PC-9 (cell line): ENCODE results near the gene CD300A. TPM values are rescaled to one million over a fixed set of nuclear protein-coding genes. Genes with fewer than 3 reads are reported as not detected.

Experiments used
- BruUV-seq: library from RNA; stranded (reverse); fragments of 400-500 nt; replicated peaks from 2 replicates; lab custom pipeline; 2021; lab: Mats Ljungman, UMichigan
- CTCF ChIA-PET: fragments of 300-600 bp; sonication (Branson Sonifier 250); formaldehyde crosslinking; loops from one replicate; lab custom pipeline; 2022; ENCODE audit warnings: antibody characterized with exemption; lab: Charles Lee
- POLR2A ChIA-PET: fragments of 300-600 bp; sonication (Branson Sonifier 250); formaldehyde crosslinking; loops from one replicate; lab custom pipeline; 2022; ENCODE audit warnings: antibody characterized with exemption; ENCODE audit not compliant: unreplicated experiment; lab: Charles Lee
- DNase-seq, 2 experiments: peaks; one replicate each; pipeline versions ENCODE4 v3.0.0 to v3.0.0-alpha.2; 2015 to 2022; ENCODE audit warnings: mixed read lengths in 1 of 2
- H2AFZ ChIP-seq: fragments of 200-600 bp; sonication (generic); 2 replicates; pipeline ENCODE4 v1.8.1; 2017; ENCODE audit warnings: antibody characterized with exemption
- H3F3A ChIP-seq: fragments of 200-600 bp; sonication (generic); 2 replicates; pipeline ENCODE4 v1.8.1; 2017; ENCODE audit warnings: antibody characterized with exemption, mild to moderate bottlenecking, low read depth; ENCODE audit not compliant: insufficient read depth
- H3K27ac ChIP-seq: fragments of 200-600 bp; sonication (generic); 2 replicates; pipeline ENCODE4 v1.6.1; 2016; ENCODE audit warnings: mixed run types
- H3K27me3 ChIP-seq: fragments of 200-600 bp; sonication (generic); 2 replicates; pipeline ENCODE4 v1.6.1; 2016; ENCODE audit warnings: low read depth, mixed run types; ENCODE audit not compliant: insufficient read depth
- H3K36me3 ChIP-seq: fragments of 200-600 bp; sonication (generic); 2 replicates; pipeline ENCODE4 v1.6.1; 2016; ENCODE audit warnings: low read depth, mixed run types
- H3K4me1 ChIP-seq: fragments of 200-600 bp; sonication (generic); replicated peaks from 2 replicates; pipeline ENCODE4 v1.6.1; 2016; ENCODE audit warnings: mixed run types; ENCODE audit not compliant: insufficient read depth
- H3K4me2 ChIP-seq: fragments of 200-600 bp; sonication (generic); 2 replicates; pipeline ENCODE4 v1.6.1; 2017; ENCODE audit warnings: mixed run types
- H3K4me3 ChIP-seq: fragments of 200-600 bp; sonication (generic); 2 replicates; pipeline ENCODE4 v1.6.1; 2016; ENCODE audit warnings: mixed run types
- H3K79me2 ChIP-seq: fragments of 200-600 bp; sonication (generic); 2 replicates; pipeline ENCODE4 v1.6.1; 2017; ENCODE audit warnings: low read depth, mixed run types
- H3K9me2 ChIP-seq: fragments of 200-600 bp; sonication (generic); 2 replicates; pipeline ENCODE4 v1.8.1; 2017; ENCODE audit warnings: mild to moderate bottlenecking; ENCODE audit not compliant: insufficient read depth
- H3K9me3 ChIP-seq: fragments of 200-600 bp; sonication (generic); 2 replicates; pipeline ENCODE4 v1.8.1; 2016; ENCODE audit warnings: low read depth; ENCODE audit not compliant: insufficient read depth
- H4K20me1 ChIP-seq: fragments of 200-600 bp; sonication (generic); 2 replicates; pipeline ENCODE4 v1.8.1; 2017; ENCODE audit not compliant: insufficient read depth
- EZH2 ChIP-seq: fragments of 200-600 bp; sonication (generic); IDR thresholded peaks from 2 replicates; pipeline ENCODE4 v1.8.0; 2017; ENCODE audit warnings: antibody characterized with exemption, low read depth
- intact Hi-C: fragments of 100-400 bp; cut with micrococcal nuclease; formaldehyde crosslinking; loops from one replicate; pipeline ENCODE4 v1.10.0; 2022; ENCODE audit not compliant: unreplicated experiment
- total RNA-seq: library from RNA; stranded (reverse); gene quantifications from 2 replicates; pipeline ENCODE4 v1.2.3, GENCODE V29; 2021
- TF ChIP-seq, protein P1 (sequence below): fragments of 200-600 bp; sonication (generic); conservative IDR thresholded peaks from 2 replicates; pipeline ENCODE4 v1.6.1; 2017; ENCODE audit warnings: mixed run types, antibody characterized with exemption, mild to moderate bottlenecking, moderate library complexity

Gene CD300A
- total RNA-seq, 1 experiment from 2014 or later = not detected

DNA sequence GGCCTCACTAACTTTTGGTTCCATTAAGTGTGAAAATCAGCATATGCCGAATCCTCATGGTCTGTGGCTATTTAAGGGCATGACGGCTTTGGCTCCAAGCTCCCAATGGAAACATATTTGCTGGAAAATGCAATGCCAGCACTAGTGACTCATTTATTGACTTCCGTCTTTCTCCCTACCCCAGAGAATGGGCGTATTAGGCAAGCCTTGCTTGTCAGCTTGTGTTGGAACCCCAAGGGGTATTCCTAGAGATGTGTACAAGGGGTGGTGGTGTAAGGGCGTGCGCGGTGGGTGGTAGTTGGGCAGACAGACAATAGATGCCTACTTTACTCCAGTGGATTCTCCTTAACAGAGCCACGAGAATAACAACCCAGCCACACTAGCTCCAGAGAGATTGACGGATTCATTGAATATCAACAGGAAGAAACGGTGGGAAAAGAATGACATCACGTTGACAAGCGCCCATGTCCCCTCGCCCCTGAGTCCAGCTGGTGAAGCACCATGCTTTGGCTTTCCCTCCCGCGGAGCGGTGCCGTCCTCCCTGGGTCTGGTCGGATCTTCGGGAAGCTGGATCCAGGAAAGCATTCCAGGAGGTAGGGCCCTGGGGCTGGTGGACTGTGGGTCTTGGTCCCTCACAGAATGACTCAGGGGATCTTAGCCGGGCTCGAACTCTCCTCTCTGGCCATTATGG lies 54.5 kb downstream of the CD300A start:
- DNase-seq = no peak
- BruUV-seq = no TSS peak
- intact Hi-C loops = no loop called here

DNA sequence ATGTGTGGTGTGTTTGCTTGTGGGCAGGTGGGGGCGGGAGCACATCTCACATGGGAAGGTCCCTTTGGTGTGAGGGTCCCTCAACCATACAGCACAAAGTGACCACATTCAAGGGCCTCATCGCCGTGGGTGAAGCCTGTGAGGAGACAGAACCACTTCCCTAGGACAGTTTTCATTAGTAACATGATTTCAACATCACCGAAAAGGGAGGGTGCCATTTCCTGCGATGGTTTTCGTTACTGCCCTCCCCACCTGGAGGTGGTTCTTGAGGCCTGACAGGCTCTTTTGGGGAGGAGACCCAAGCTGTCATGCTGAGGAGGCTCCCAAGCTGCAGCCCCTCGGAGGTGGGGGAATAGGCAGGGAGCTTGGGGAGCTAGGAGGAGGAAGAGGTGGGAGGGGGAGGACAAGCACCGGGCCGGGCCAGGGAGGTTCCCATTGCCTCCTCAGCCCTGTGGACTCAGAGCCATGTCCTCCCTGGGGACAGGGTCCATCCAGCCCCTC lies 55.3 kb downstream of the CD300A start:
- POLR2A ChIA-PET = no interaction called here
- no TSS peak for BruUV-seq

More for the DNA sequence above, 54.5 kb downstream of the CD300A start:
- TF ChIP-seq, protein P1, sequence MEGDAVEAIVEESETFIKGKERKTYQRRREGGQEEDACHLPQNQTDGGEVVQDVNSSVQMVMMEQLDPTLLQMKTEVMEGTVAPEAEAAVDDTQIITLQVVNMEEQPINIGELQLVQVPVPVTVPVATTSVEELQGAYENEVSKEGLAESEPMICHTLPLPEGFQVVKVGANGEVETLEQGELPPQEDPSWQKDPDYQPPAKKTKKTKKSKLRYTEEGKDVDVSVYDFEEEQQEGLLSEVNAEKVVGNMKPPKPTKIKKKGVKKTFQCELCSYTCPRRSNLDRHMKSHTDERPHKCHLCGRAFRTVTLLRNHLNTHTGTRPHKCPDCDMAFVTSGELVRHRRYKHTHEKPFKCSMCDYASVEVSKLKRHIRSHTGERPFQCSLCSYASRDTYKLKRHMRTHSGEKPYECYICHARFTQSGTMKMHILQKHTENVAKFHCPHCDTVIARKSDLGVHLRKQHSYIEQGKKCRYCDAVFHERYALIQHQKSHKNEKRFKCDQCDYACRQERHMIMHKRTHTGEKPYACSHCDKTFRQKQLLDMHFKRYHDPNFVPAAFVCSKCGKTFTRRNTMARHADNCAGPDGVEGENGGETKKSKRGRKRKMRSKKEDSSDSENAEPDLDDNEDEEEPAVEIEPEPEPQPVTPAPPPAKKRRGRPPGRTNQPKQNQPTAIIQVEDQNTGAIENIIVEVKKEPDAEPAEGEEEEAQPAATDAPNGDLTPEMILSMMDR = no peak
- TF ChIP-seq EZH2 = no peak; the same call in 1 of the 2 replicates
- H4K20me1 ChIP-seq = no peaks in the 10 kb centered on the region
- H3K9me3 ChIP-seq = no peaks in the 10 kb centered on the region
- no peaks in the 10 kb centered on the region for H3F3A ChIP-seq
- no peaks in the 10 kb centered on the region for H3K36me3 ChIP-seq
- H2AFZ ChIP-seq = no peak overlapping the region
- no peaks in the 10 kb centered on the region for H3K79me2 ChIP-seq
- no peak overlapping the region for H3K4me2 ChIP-seq
- no peak overlapping the region for H3K27ac ChIP-seq
- no peak overlapping the region for H3K4me3 ChIP-seq
- peaks cover 80% of the 10 kb centered on the region for H3K27me3 ChIP-seq
- H3K9me2 ChIP-seq = no peaks in the 10 kb centered on the region
- H3K4me1 ChIP-seq = no peaks in the 10 kb centered on the region
- POLR2A ChIA-PET = no interaction called here
- CTCF ChIA-PET = no interaction called here

DNA sequence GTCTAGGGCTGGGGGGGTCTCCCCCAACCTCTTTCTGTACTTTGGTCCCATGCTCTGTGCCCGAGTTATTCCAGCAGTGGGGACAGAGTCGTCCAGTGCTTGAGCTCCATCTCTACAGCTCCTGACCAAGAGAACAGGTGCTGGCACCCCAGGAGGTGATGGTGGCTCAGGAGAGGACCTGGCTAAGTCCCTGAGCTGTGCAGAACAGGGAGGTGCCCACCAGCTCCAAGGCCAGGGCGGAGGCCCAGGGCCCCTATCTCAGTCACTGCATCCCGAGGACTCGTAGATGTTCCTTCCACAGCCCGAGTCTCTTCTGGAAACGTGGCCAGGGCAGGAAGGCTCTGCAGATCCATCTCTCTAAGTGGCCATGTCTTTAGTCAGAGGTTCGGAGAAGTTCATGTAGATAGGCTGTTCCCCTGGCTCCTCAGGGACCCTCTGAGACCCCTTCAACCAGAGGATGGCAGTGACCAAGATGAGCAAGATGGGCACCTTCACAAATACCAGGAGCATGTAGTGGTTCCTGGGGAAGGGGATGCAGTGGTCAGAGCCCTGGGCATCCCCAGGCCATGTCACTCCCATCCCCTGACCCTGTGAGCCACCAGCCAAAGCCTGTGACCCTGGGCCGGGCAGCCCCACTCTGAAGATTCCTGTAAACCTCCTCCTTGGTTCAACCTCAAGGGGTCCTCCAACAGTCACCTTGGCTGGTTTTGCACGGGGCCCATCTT lies 56.1 kb downstream of the CD300A start:
- CTCF ChIA-PET = no interaction called here
- Histone ChIP-seq H3K4me1 (no peaks in the 10 kb centered on the region), H2AFZ (no peak overlapping the region), H3F3A (no peaks in the 10 kb centered on the region), H3K4me3 (no peak overlapping the region), H3K27ac (no peak overlapping the region), H3K9me2 (no peaks in the 10 kb centered on the region), H3K36me3 (no peaks in the 10 kb centered on the region), H4K20me1 (no peaks in the 10 kb centered on the region), H3K79me2 (no peaks in the 10 kb centered on the region), H3K4me2 (no peak overlapping the region), H3K27me3 (peaks cover 96% of the 10 kb centered on the region), H3K9me3 (no peaks in the 10 kb centered on the region)
- no peak for DNase-seq
- POLR2A ChIA-PET = no interaction called here
- intact Hi-C loops = no loop called here
- BruUV-seq = no TSS peak
- no peak for TF ChIP-seq EZH2
- TF ChIP-seq, protein P1 = no peak

More for the DNA sequence above, 55.3 kb downstream of the CD300A start:
- Histone ChIP-seq H3K4me1 (no peaks in the 10 kb centered on the region), H3F3A (no peaks in the 10 kb centered on the region), H3K27me3 (peaks cover 88% of the 10 kb centered on the region), H3K79me2 (no peaks in the 10 kb centered on the region), H3K4me2 (no peak overlapping the region), H3K9me2 (no peaks in the 10 kb centered on the region), H3K27ac (no peak overlapping the region), H3K9me3 (no peaks in the 10 kb centered on the region), H3K36me3 (no peaks in the 10 kb centered on the region), H2AFZ (no peak overlapping the region), H4K20me1 (no peaks in the 10 kb centered on the region), H3K4me3 (no peak overlapping the region)
- DNase-seq = no peak
- CTCF ChIA-PET = no interaction called here
- TF ChIP-seq, protein P1 = no peak
- intact Hi-C loops = no loop called here
